PFSK-1 (cell line): ENCODE results near the gene CHST2.

ENCODE experiments used
- FOXP2 ChIP-seq: optimal IDR thresholded peaks from 2 replicates; pipeline ENCODE3; 2011; ENCODE audit warnings: borderline replicate concordance, control low read depth, inconsistent platforms; ENCODE audit not compliant: insufficient read depth; ENCODE audit errors: extremely low read length, extremely low read depth
- POLR2AphosphoS5 ChIP-seq: IDR thresholded peaks from 2 replicates; pipeline ENCODE4 v1.6.1; 2012; ENCODE audit warnings: low read depth, mild to moderate bottlenecking, control low read depth, low read length, moderate library complexity
- REST ChIP-seq, 2 experiments: IDR thresholded peaks; 2 replicates each; pipeline versions ENCODE4 v1.6.1 to v1.8.0; 2011 to 2012; ENCODE audit warnings: low read depth in 2 of 2, low read length in 2 of 2, control low read depth in 1 of 2, inconsistent platforms in 1 of 2, mild to moderate bottlenecking in 1 of 2, moderate library complexity in 1 of 2; ENCODE audit not compliant: insufficient read depth in 1 of 2
- SIN3A ChIP-seq: IDR thresholded peaks from 2 replicates; pipeline ENCODE4 v1.6.1; 2012; ENCODE audit warnings: mild to moderate bottlenecking, low read length, moderate library complexity, borderline replicate concordance; ENCODE audit not compliant: insufficient read depth
- TAF1 ChIP-seq: IDR thresholded peaks from 2 replicates; pipeline ENCODE4 v1.6.1; 2012; ENCODE audit warnings: low read length, control low read depth, borderline replicate concordance; ENCODE audit not compliant: insufficient read depth

DNA sequence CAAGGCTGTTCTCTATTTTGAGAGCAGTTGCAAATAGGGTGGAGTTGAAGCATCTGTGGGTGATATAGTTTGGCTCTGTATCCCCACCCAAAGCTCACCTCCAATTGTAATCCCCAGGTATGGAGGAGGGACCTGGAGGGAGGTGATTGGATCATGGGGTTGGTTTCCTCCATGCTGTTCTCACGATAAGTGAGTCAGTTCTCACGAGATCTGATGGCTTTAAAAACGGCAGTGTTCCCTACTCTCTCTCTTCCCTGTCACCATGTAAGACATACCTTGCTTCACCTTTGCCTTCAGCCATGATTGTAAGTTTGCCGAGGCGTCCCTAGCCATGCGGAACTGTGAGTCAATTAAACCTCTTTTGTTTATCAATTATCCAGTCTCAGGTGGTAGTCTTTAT lies 21.0 kb downstream of the CHST2 start:
- TF ChIP-seq TAF1 (no peak), REST (IDR thresholded peaks at IDR 0.05; ENCODE audit: insufficient read depth in 1 of 2, low read depth in 2 of 2, low read length in 2 of 2) (no peak), SIN3A (no peak), POLR2AphosphoS5 (no peak), FOXP2 (no peak)
